NCI-H748 (cell line): Measurements from ENCODE around the gene TRIM37.
A peak's percentile ranks its signal among the peaks of the same experiment; 100 is the strongest.

ENCODE experiments used
- DNase-seq: peaks from one replicate; lab custom pipeline; 2025; ENCODE audit not compliant: unreplicated experiment; lab: John Stamatoyannopoulos, UW

The TRIM37 gene

GRCh38 chr17:59046192-59046591 lies 60.5 kb downstream of the TRIM37 start:
- DNase-seq = no peak

DNA sequence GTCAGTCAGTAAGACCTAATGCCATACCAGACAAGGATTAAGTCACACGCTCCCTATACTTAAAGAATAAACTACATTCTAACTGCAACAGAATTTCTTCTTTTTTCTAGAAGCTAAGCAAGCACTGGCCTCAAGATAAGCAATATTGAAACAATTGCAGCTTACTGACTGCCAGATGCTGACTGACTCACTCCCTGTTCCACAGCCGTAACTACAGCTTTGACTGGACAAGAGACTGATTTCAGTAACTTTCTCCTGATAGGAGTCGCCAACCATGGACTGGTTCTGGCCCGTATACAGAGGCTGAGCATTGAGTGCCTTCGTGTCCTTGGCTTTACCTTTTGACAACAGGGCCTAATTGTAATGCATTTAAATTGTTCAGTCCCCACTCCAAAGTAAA lies 67.9 kb downstream of the TRIM37 start:
- no peak for DNase-seq

- no peak for DNase-seq
Measured at GRCh38 chr17:59037960-59038359, 68.7 kb downstream of the TRIM37 start.

DNA sequence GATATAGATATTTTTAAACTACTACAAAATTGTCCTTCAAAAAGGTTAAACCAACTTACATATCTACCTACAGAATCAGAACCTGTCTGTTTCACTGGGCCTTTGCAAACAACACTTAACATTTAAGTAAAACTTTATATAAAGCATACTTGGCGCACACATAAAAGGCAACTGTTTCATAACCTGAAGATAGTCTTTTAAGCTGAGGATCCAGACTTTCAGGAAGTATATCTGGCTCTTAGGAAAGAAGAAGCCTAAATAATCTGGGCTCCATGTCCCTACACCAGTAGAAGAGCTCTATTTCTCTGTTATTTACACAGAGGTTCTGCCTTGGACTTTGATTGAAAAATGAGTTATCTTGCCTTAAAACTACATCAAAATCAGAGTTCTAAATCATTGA lies 75.9 kb downstream of the TRIM37 start:
- no peak for DNase-seq

DNA sequence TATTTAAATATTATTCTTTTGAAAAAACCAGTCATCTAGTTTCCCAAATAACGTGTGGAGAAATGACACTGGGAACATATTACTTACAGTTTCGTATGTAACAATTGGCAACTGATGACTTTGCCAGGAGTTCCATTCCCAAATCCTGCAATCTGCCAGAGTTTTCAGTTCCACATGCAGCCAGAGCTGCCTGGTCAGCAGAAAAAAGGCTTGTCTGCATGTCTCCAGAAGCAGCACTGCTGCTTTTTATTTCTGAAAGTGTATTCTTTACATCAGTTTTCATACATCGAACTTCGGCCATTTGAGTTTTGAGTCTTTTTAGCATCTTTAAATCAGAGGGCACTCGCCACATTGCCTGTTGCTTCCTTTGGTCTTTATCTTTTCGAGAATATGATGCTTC lies 78.4 kb downstream of the TRIM37 start:
- no peak for DNase-seq

DNA sequence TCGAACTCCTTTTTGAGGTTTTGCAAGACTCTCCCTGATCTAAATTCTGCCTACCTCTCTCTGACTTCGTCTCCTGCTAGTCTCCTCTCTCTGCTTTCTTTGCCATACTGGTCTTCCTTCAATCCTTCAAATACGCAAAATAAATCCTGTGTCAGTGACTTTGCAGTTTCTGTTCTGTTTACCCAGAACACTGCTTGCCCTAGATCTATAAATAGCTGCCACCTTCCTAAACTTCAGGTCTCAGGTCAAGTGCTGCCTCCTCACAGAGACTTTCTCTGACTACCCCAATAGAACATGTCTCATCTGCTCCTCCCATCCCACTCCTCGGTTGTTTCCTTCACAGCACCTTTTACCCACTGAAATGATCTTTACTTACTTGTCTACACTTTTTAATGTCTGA lies 78.9 kb downstream of the TRIM37 start:
- DNase-seq = no peak

DNA sequence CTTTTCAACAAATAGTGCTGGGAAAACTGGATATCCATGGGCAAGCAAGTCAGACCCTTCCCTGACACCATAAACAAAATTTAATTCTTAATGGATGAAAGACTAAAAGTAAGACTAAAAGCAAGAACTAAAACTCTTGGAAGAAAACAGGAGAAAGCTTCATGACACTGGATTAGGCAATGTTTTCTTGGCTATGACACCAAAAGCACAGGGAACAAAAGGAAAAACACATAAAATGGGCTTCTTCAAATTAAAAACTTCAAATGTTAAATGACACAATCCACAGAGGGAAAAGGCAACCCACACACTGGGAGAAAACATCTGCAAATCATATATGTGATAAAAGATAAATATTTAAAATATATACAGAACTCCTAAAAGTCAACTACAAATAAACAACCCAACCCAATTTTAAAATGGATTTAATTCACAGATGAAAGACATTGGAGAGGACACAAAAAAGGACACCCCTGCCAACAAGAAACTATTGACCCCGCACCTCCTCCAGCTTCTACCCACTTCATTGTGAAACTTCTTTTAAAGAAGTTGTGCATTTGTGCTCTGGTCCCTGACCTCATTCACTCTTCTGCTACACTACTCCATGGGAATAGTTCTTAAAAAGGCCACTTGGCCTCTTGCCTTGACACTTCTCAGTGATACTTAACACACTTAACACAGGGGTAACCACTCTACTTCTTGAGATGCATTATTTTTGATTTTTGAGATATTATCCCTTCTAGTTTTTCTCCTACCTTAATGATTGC lies 80.3 kb downstream of the TRIM37 start:
- no peak for DNase-seq

DNA sequence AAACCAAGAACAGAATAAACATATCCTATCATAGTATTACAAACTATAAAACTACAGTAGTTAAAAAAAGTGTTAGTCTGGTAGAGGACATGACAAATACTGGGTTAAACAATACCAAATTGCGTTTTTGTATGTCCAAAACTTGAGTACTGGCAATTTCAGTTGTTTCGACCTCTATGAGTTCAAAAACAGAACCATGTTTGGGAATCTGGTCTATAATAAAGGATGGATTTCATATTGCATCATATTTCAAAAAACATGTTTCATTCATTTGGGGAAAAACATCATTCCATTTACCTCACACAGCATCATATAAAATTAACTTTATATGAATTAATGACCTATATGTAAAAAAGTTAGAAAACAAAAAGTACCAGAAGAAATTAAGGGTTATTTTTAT lies 81.8 kb downstream of the TRIM37 start:
- DNase-seq = no peak

- no peak for DNase-seq
Measured at GRCh38 chr17:59018019-59018418, 88.7 kb downstream of the TRIM37 start.

- no peak for DNase-seq
Measured at GRCh38 chr17:59011975-59012374, 94.7 kb downstream of the TRIM37 start.

GRCh38 chr17:59010026-59010425 lies 96.7 kb downstream of the TRIM37 start:
- DNase-seq = no peak

DNA sequence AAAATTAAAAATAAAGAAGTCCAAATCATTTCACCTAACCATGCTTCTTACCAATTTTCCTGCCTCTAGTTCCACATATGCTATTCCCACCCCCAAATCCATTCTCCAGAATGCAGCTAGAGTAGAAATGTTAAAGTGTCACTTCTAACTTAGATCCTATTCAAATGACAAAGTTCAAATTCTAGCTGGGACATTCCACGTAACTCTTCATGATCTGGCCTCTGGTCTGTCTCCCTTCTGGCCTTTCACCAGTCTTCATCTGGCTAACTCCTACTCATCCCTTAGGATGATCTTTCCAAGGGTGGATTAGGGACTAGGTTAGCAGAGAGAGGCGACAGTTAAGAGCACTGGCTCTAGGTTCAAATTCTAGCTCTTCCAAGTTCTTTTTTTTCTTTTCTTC lies 97.9 kb downstream of the TRIM37 start:
- DNase-seq = no peak

- DNase-seq = no peak
Measured at GRCh38 chr17:59007995-59008394, 98.7 kb downstream of the TRIM37 start.

DNA sequence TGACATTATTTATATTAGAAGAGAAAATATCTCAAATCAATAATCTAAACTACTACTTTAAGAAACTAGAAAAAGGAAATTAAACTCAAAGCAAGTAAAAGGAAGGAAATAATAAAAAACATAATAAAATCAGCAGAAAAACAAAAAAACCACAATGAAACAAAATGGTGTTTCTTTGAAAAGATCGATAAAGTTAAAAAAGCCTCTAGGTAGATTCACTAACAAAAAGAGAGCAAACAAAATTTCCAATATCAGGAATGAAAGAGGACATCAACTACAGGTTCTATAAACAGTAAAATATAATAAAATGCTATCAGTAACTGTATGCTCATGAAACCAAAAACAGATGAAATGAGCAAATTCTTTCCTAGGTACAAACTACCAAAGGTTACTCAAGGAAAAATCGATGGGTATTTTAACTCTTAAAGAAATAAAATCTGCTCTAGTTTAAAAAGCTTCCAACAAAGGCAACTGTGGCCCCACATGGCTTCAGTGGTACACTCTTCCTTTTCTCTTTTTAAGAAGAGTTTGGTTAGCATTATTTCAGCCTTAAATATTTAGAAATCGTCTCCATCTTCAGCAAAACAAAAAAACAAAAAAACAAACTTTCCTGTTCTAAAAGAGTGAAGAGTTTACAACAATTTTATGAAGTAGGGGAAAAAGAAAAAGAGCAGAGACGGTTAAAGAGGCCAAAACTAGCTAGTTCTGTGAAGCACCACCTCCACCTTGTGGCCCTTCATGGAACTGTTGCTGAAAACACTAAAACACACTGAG lies 102.2 kb downstream of the TRIM37 start:
- peak; percentile 50 for DNase-seq

DNA sequence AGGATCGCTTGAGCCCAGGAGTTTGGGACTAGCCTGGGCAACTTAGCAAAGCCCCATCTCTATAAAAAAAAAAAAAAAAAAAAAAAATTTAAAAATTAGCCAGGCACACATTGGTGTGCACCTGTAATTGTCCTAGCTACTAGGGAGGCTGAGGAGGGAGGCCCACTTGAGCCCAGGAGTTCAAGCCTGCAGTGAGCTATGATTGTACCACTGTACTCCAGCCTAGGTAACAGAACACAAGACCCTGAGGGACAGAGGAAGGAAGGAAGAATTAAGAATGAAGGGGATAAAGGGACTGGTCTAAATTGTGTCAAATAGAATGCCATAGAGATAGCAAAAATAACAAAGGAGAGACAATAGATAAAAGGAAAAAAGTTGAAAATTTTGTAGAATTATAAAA lies 102.8 kb downstream of the TRIM37 start:
- DNase-seq = no peak

DNA sequence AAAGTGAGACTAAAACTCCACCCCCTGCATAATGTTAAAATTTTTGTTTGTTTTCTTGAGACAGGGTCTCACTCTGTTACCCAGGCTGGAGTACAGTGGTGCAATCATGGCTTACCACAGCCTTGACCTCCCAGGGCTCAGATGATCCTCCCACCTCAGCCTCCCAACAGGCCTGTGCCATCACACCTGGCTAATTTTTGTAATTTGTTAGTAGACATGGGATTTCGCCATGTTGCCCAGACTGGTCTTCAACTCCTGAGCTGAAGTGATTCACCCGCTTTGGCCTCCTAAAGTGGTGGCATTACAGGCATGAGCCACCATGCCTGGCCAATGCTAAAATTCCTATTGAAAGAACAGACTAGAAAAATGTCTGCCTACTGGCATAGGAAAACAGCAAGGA lies 103.8 kb downstream of the TRIM37 start:
- no peak for DNase-seq

DNA sequence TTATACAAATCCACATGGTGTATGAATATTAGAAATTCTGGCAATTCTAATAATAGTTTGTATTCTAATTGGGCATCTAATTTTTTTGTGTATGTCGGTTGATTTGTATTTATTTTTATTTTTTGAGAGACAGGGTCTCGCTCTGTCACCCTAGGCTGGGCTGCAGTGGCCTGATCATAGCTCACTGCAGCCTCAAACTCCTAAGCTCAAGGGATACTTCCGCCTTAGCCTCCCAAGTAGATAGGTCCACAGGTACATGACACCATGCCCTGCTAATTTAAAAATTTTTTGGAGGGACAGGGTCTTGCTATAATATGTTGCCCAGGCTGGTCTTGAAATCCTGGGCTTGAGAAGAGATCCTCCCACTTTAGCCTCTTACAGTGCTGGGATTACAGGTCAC lies 104.6 kb downstream of the TRIM37 start:
- no peak for DNase-seq

DNA sequence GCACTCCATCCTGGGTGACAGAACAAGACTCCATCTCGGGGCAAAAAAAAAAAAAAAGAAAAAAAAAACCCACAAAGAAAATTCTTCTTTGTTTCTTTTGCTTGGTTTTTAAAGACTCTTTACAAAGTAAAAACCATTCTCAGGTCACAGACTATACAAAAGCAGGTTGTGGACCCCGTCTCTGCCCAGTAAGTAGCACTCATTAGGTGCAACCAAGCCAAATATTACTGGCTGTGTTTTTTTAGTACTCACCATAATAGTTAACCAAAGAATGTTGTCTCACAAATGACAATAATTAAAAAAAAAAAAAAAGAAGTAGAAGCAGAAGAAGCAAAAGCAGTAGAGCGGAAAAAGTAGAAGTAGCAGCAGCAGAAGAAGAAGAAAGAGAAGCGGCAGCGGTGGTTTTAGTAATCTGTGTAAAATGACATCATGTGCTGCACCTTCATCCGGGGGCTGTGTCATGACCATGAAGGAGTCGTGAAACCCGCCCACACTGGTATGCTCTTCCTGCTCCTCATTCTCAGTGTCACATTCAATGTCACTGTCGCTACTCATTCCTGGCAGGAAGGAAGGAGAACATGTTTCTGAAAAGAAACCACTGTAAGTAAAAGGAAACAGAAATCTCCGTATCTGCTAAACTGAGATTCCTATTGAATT lies 105.4 kb downstream of the TRIM37 start:
- DNase-seq = no peak

DNA sequence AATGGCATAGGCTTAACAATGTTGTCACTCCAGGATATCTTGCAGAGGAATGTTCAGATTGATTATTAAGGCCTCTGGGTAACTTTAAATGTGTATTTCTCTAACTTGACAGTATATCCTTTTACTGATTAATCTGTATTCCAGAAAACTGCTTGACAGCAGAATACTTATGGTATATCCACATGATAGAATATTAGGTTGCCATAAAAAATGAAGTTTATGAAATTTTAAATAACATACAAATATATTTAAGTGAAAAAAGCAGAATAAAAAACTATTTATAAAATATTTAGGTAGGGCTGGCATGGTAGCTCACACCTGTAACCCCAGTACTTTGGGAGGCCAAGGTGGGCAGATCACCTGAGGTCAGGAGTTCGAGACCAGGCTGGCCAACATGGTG lies 106.7 kb downstream of the TRIM37 start:
- DNase-seq = no peak

- no peak for DNase-seq
Measured at GRCh38 chr17:58999500-58999899, 107.2 kb downstream of the TRIM37 start.

- DNase-seq = no peak
Measured at GRCh38 chr17:58998871-58999270, 107.8 kb downstream of the TRIM37 start.
